Liver (tissue), 9 donors: Measurements from ENCODE around the gene SFT2D1. TPM values are rescaled to one million over a fixed set of nuclear protein-coding genes. Genes with fewer than 3 reads are reported as not detected.

ENCODE experiments used
- DNase-seq: peaks from one replicate; pipeline ENCODE4 v3.0.0-alpha.2; 2017; ENCODE audit warnings: low spot score
- H3K27ac ChIP-seq, 2 donors: one replicate each; pipeline ENCODE4 v1.7.0; 2013; ENCODE audit warnings: inconsistent platforms in 2 of 2, low read length in 2 of 2, control low read depth in 1 of 2, low read depth in 1 of 2, mild to moderate bottlenecking in 1 of 2
- H3K27me3 ChIP-seq, 4 donors: one replicate each; pipeline versions ENCODE4 v1.6.1 to v1.7.0; 2013; ENCODE audit warnings: low read length in 3 of 4, inconsistent platforms in 1 of 4, mild to moderate bottlenecking in 1 of 4, moderate library complexity in 1 of 4; ENCODE audit not compliant: control insufficient read depth in 4 of 4, insufficient read depth in 4 of 4
- H3K36me3 ChIP-seq, 4 donors: one replicate each; pipeline versions ENCODE4 v1.6.1 to v1.7.0; 2013; ENCODE audit warnings: low read length in 3 of 4, mild to moderate bottlenecking in 3 of 4, low read depth in 1 of 4, moderate library complexity in 1 of 4; ENCODE audit not compliant: control insufficient read depth in 4 of 4, insufficient read depth in 3 of 4
- H3K4me1 ChIP-seq, 4 donors: one replicate each; pipeline versions ENCODE4 v1.6.1 to v1.7.0; 2013; ENCODE audit warnings: low read length in 3 of 4, mild to moderate bottlenecking in 3 of 4, moderate library complexity in 1 of 4; ENCODE audit not compliant: control insufficient read depth in 4 of 4, insufficient read depth in 4 of 4
- H3K4me3 ChIP-seq, 3 donors: one replicate each; pipeline versions ENCODE4 v1.6.1 to v1.7.0; 2013; ENCODE audit warnings: low read length in 3 of 3, control low read depth in 1 of 3, low read depth in 1 of 3, mild to moderate bottlenecking in 1 of 3
- H3K9ac ChIP-seq, 2 donors: one replicate each; pipeline ENCODE4 v1.7.0; 2013; ENCODE audit warnings: low read length in 2 of 2, mild to moderate bottlenecking in 2 of 2, moderate library complexity in 2 of 2, control low read depth in 1 of 2, low read depth in 1 of 2
- H3K9me3 ChIP-seq, 4 donors: one replicate each; pipeline versions ENCODE4 v1.6.1 to v1.7.0; 2013; ENCODE audit warnings: low read length in 3 of 4; ENCODE audit not compliant: control insufficient read depth in 4 of 4
- CTCF ChIP-seq: fragments of 150-350 bp; IDR thresholded peaks from 2 replicates; pipeline ENCODE4 v1.5.1; 2017; ENCODE audit warnings: improper control_type of control experiment, low read depth, low read length; ENCODE audit not compliant: missing input control
- EGR1 ChIP-seq, 2 donors: IDR thresholded peaks; 2 replicates each; pipeline ENCODE4 v1.6.1; 2016 to 2018; ENCODE audit warnings: antibody characterized with exemption in 2 of 2, low read depth in 2 of 2
- FOXA1 ChIP-seq: IDR thresholded peaks from 2 replicates; pipeline ENCODE4 v1.6.1; 2016; ENCODE audit warnings: antibody characterized with exemption
- FOXA2 ChIP-seq: IDR thresholded peaks from 2 replicates; pipeline ENCODE4 v1.6.1; 2016; ENCODE audit warnings: antibody characterized with exemption
- GABPA ChIP-seq, 2 donors: IDR thresholded peaks in 1 of 2; conservative IDR thresholded peaks in 1 of 2; 2 replicates each; pipeline ENCODE4 v1.6.1; 2016; ENCODE audit warnings: antibody characterized with exemption in 2 of 2, mild to moderate bottlenecking in 1 of 2, moderate library complexity in 1 of 2
- HNF4A ChIP-seq, 2 donors: conservative IDR thresholded peaks; 2 replicates each; pipeline ENCODE4 v1.6.1; 2016; ENCODE audit warnings: antibody characterized with exemption in 2 of 2, mild to moderate bottlenecking in 2 of 2
- HNF4G ChIP-seq: IDR thresholded peaks from 2 replicates; pipeline ENCODE4 v1.6.1; 2016; ENCODE audit warnings: antibody characterized with exemption
- JUND ChIP-seq, 2 donors: IDR thresholded peaks; 2 replicates each; pipeline ENCODE4 v1.6.1; 2016; ENCODE audit warnings: antibody characterized with exemption in 2 of 2
- MAX ChIP-seq: IDR thresholded peaks from 2 replicates; pipeline ENCODE4 v1.6.1; 2016; ENCODE audit warnings: antibody characterized with exemption
- NR2F2 ChIP-seq: IDR thresholded peaks from 2 replicates; pipeline ENCODE4 v1.6.1; 2016; ENCODE audit warnings: antibody characterized with exemption
- RAD21 ChIP-seq, 2 donors: IDR thresholded peaks; 2 replicates each; pipeline ENCODE4 v1.6.1; 2016; ENCODE audit warnings: antibody characterized with exemption in 2 of 2, mild to moderate bottlenecking in 2 of 2
- REST ChIP-seq: IDR thresholded peaks from 2 replicates; pipeline ENCODE4 v1.6.1; 2016; ENCODE audit warnings: antibody characterized with exemption, mild to moderate bottlenecking
- RXRA ChIP-seq, 2 donors: IDR thresholded peaks; 2 replicates each; pipeline ENCODE4 v1.6.1; 2017 to 2018; ENCODE audit warnings: antibody characterized with exemption in 2 of 2, mild to moderate bottlenecking in 1 of 2
- SP1 ChIP-seq: IDR thresholded peaks from 2 replicates; pipeline ENCODE4 v1.6.1; 2018; ENCODE audit warnings: antibody characterized with exemption, mild to moderate bottlenecking
- TAF1 ChIP-seq: conservative IDR thresholded peaks from 2 replicates; pipeline ENCODE4 v1.6.1; 2016; ENCODE audit warnings: antibody characterized with exemption, mild to moderate bottlenecking
- YY1 ChIP-seq: IDR thresholded peaks from 2 replicates; pipeline ENCODE4 v1.6.1; 2016; ENCODE audit warnings: antibody characterized with exemption, mild to moderate bottlenecking
- WGBS: extraction: QIAGEN DNeasy Blood & Tissue Kit; methylation state at CpG from one replicate; pipeline ENCODE4 v1.1.7; 2013; 5-methylcytosine and 5-hydroxymethylcytosine counted together
- polyA plus RNA-seq, 2 donors: library from polyadenylated mRNA; stranded (reverse) in 1 of 2; unstranded in 1 of 2; fragments of 200-250 nt in 1 of 2; fragments of >200 nt in 1 of 2; fragmentation: Nextera tagmentation in 1 of 2; extraction: Ambion mirVana in 1 of 2; gene quantifications; one replicate each; pipeline versions ENCODE4 v1.2.1 to v1.2.3, GENCODE V29; 2013 to 2015
- total RNA-seq, 2 donors: library from RNA; depleted of rRNA; stranded (reverse); fragments of >200 nt; gene quantifications; one replicate each; pipeline ENCODE4 v1.2.3, GENCODE V29; 2014
- TF ChIP-seq, protein P1 (sequence below): IDR thresholded peaks from 2 replicates; pipeline ENCODE4 v1.6.1; 2016; ENCODE audit warnings: antibody characterized with exemption
- TF ChIP-seq, protein P2 (sequence below): IDR thresholded peaks from 2 replicates; pipeline ENCODE4 v1.6.1; 2016; ENCODE audit warnings: antibody characterized with exemption
- donor health status: healthy.
- donor health status: healthy.
- donor health status: healthy.
- donor health status: healthy.
- donor health status: healthy.

The SFT2D1 gene
- total and polyA plus RNA-seq, 4 donors: 9.5 to 16.6 (median 15.2) TPM

DNA sequence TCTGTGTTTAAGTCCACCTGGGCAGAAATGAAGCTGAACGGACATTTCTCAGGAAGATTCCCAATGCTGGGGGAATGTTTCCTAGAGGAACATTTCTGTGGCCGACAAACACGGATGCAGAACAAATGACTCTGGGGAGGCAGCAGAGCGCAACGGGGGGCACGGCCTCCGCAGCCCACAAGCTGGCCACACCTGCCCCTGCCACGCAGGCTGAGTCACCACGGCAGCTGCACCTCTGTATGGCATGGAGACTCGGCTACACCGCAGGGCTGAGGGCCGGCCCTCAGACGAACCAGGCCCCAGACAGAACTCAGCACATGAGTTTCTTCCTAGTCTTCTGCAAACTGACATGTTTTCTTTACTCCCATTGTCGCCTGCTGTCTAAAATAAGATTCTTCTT is 24.1 kb downstream of the SFT2D1 start:
- Histone ChIP-seq H3K4me1 (no peaks in the 10 kb centered on the region), H3K27me3 (no peaks in the 10 kb centered on the region)
- WGBS: 89% methylated on average over 14 of the region's 14 CpGs

More for the DNA sequence above, 24.1 kb downstream of the SFT2D1 start:
- TF ChIP-seq FOXA2 (no peak), REST (no peak), NR2F2 (no peak), SP1 (no peak), HNF4A (conservative IDR thresholded peaks at IDR 0.05) (no peak), HNF4G (no peak), CTCF (no peak), FOXA1 (no peak), RXRA (IDR thresholded peaks at IDR 0.05) (no peak), GABPA (IDR thresholded peaks at IDR 0.05 in 1 of 2, conservative IDR thresholded peaks at IDR 0.05 in 1 of 2) (no peak), RAD21 (IDR thresholded peaks at IDR 0.05) (no peak), JUND (IDR thresholded peaks at IDR 0.05) (no peak), EGR1 (IDR thresholded peaks at IDR 0.05; ENCODE audit: low read depth in 2 of 2) (no peak), MAX (no peak), TAF1 (no peak), YY1 (no peak)
- TF ChIP-seq, protein P1, sequence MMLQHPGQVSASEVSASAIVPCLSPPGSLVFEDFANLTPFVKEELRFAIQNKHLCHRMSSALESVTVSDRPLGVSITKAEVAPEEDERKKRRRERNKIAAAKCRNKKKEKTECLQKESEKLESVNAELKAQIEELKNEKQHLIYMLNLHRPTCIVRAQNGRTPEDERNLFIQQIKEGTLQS: no peak
- TF ChIP-seq, protein P2, sequence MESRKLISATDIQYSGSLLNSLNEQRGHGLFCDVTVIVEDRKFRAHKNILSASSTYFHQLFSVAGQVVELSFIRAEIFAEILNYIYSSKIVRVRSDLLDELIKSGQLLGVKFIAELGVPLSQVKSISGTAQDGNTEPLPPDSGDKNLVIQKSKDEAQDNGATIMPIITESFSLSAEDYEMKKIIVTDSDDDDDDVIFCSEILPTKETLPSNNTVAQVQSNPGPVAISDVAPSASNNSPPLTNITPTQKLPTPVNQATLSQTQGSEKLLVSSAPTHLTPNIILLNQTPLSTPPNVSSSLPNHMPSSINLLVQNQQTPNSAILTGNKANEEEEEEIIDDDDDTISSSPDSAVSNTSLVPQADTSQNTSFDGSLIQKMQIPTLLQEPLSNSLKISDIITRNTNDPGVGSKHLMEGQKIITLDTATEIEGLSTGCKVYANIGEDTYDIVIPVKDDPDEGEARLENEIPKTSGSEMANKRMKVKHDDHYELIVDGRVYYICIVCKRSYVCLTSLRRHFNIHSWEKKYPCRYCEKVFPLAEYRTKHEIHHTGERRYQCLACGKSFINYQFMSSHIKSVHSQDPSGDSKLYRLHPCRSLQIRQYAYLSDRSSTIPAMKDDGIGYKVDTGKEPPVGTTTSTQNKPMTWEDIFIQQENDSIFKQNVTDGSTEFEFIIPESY: no peak
- DNase-seq: no peak
- no peak overlapping the region for H3K9ac ChIP-seq
- no peak overlapping the region for H3K4me3 ChIP-seq
- peaks cover 4 to 12% (median 11%) of the 10 kb centered on the region in 4 donors for H3K36me3 ChIP-seq
- no peak overlapping the region for H3K27ac ChIP-seq
- H3K9me3 ChIP-seq: no peaks in the 10 kb centered on the region
